ENCODE data around the gene RXRB.

Gene RXRB

DNA sequence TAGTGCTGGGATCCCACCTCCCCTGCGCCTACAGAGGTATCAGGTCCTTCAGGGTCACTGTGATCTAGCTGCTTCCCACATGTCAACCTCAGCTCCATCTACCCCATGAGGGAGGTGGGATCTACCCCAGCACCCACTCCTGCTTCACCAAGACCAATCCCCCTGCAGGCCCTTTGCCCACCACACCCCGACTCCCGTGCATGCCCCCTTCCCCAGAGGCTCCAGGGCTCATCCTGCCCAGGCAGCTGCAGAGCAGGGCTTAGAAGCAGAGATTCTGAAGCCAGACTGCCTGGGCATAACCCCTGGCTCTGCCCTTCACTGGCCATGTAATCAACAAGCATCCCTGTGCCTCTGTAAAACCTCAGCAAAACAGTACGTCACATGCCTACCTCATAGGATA is 25.7 kb downstream of the RXRB start:
- DNase-seq = no peak

DNA sequence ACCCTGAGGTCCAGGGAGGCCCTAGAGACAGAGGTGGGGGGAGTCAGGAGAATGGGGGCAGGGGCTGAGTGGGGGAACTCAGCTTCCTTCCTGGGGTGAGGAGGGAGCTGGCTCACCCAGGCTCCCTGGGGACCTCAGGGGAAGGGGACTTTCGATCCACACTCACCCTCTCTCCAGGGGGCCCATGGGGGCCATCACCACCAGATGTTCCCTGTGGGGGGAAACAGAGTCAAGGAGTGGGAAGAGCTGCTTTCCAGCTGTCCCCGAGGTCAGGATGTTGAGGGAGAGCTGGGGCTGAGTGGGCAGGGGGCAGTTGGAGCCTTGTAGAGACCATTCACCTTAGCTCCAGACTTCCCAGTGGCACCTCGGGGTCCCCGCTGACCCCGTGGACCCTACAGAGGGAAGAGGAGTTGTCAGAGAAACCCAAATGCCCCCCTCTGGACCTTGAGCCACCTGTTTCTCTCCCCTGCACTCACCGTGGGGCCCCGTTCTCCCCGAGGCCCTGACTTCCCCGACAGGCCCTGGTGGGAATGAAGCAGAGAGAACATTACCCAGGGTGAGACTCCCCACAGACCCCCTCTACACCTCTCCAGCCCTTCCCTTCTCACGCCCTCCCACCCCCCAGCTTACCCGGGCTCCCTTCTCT is 26.8 kb downstream of the RXRB start:
- no peak for DNase-seq

DNA sequence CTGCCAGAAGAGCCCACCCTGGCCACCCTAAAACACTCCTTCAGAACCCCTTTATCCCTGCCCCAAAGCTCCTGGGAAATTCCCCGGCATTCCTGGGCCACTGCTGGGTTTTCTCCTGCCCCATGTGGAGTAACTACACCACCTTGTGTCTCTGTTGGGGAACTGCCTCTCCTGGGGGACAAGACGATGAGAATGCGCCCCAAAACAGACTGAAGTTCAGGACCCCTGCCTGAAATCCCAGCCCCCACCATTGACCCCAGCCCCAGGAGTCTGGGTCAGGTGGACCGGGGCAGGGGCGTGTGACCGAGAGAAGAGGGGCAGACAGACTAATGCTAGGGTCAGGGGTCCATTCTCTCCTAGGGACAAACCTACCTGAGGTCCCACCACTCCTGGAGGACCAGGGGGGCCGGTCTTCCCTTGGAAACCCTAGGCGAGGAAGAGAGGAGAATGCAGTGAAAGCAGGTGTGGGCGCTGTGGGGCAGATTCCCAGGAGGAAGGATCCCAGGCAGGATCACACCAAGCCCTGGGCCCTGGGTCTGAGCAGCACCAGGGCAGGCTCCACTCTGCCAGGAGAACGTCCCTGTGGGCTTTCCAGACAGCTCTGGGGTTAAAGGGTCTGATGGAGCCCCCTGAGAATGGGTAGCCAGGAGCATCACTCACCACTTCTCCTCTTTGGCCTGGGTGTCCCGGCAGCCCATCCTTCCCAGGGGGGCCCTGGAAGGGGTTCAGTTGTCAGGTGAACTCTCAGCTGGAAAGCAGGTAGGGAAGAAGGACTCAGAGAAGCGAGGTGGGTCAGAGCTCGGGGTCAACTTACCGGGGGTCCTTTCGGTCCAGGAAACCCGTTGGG is 27.6 kb downstream of the RXRB start:
- peak in 1 of 3 experiments; percentile 10 for DNase-seq

DNA sequence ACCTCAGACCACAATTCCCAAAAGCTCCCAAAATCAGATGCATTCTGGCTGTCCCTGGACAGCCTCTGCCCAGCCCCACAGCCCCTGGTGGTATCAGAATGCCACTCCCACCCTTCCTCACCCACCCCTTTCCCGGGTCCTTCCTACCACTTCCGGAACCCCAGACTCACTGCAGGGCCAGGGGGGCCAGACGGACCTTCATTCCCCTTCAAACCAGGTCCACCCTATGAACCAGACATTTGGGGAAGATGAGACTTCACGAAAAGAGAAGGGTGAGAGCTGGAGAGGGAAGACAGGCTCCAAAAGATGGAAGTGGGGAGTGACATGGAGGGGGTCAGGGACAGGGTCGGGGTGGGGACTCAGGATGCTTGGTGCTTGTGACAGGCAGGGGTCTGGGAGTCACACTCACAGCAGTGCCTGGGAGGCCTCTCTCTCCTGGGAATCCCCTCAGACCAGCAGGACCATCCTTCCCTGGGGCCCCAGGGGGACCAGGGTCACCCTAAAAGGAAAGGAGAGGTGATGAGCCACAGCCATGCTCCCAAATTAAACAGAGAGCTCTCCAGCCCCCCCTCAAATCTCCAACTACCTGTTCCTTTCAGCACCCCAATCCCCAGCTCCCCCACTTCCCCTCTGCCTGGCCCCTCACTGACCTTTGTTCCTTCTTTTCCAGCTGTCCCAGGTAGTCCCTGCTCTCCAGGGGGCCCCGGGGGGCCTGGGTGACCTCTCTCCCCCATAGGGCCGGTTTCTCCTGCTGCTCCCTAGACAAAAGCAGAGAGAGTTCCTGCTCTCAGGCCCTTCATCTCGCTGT is 28.4 kb downstream of the RXRB start:
- DNase-seq = no peak

DNA sequence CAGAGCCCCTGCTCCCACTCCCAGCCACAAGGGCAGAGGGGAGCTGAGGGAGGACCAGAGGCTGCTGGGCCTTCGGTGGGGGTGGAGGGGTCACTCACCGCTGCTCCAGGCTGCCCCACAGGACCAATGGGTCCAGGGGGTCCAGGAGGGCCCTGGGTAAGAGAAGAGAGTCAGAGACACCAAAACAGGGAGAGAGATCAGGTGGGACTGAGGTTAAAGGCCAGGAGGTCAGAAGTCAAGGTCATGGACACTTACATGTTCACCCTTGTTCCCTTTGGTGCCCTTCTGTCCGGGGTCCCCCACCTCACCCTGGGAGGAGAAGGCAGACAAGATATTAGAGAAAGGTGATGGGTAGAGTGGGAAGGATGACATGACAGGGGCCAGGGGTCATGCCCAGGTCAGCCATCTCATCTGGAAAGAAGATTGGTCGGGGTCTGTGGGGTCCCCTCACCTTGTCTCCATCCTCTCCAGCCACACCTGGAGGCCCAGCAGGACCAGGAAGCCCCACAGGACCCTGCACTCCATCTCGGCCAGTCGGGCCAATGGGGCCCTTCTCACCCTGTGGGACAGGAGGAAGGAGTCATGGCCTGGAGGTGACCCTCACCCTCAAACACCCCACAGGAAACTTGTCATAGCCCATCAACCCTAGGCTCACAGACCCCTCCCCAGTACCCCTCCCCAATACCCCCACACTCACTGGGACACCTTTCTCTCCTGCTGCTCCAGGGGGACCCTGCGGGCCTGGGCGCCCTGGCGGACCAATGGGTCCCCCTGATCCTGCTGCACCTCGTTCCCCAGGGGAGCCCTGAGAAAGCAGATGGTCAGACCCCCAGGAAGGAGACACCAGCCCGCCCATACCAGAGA is 29.2 kb downstream of the RXRB start:
- no peak for DNase-seq

DNA sequence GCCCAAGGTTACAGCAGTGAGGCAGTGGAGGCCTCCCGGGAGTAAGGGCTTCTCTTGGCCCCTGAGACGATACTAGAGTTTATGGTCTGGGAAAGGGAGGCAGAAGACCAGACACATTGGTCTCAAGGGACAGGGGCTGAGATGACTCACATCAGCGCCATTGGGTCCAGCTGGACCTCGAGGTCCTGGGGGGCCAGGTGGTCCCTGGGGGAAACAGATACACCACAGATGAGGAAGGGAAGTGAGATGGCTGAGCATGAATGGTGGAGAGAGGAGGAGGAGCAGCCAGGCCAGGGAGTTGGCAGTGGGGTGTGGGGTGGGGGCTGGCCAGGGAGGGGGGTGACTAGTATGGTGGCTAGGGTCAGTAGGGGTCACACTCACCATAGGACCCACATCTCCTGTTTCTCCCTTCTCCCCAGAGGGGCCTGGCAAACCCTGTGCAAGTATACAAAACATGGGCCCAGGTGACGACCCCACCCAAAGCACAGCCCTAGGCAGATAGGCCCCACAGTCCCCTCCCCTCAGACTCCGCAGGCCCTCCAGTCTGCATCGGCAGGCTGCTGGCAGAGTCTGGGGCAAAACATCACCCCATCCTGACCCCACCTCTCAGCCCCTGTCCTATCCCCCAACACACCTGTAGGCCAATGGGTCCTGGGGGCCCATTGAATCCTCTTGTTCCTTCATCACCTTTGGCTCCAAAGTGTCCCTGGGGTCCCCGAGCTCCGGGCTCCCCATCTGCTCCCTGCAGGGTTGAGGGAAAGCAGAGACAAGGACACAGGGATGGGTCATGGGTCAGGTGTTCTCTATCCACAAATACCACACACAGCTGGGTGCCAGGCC is 30.1 kb downstream of the RXRB start:
- DNase-seq = no peak

DNA sequence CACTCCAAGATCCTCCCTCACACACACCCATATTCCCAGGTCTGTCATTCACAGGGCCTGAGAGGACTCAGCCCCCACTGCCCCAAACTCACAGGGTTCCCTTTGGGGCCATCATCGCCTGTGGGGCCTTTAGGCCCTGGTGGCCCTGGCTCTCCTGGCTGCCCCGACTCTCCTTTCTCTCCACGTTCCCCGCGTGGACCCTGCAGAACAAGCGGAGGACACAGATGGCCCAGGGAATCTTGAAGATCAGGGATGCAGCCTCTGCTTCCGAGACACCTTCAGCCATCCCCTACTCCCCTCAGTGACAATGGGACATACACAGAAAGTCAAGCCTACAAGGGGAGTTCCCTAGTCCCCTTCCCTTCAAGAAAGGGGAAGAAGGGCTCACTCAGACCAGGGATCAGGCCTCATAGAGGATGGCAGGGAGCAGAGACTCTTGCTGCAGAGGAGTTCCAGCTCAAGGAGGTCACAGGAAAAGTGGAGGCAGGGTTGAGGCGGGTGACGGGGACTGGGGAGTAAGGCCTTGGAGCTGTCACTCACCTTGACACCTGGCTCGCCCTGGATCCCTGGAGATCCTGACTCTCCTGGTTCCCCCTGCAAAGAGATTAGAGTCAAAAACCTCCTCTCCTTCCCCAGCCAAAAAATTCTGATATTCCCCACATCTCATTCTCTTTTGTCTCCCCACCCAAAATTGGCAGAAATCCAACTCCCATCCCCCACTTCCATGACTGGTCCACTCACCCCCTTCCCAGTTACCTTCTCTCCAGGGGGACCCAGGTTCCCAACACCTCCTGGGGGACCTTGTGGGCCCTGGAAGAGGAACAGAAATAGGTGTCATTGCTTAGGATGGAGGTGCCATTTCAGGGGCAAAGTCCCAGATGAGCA is 30.9 kb downstream of the RXRB start:
- no peak for DNase-seq

DNA sequence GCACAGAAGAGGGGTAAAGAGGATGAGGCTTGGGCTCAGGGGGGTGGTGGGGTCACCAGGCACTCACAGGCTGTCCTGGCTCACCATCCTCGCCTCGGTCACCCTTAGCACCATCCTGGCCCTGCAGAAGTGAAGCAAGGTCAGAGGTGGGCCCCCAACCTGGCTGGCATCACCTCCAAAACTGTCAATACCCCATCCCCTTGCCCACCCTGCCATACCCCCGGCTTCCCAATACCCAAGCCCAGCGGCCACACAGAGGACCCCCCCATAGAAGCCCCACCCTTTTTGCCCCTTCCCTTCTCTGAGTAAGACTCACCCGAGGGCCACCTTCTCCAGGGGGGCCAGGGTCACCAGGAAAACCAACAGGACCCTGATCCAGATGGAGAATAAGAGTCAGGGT is 31.8 kb downstream of the RXRB start:
- DNase-seq = no peak

DNA sequence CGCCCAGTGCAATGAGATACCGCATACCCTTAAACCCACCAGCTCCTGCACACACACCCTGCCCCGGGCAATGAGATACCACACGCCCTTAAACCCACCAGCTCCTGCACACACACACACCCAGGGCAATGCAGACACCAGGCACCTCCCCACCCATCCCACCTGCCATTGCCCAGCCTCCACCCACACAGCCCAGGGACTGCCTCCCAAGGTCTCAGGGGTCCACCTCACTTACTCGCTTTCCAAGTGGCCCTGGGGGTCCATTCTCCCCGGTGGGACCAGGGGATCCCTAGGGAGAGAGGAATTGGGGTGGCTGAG is 32.2 kb downstream of the RXRB start:
- no peak for DNase-seq

DNA sequence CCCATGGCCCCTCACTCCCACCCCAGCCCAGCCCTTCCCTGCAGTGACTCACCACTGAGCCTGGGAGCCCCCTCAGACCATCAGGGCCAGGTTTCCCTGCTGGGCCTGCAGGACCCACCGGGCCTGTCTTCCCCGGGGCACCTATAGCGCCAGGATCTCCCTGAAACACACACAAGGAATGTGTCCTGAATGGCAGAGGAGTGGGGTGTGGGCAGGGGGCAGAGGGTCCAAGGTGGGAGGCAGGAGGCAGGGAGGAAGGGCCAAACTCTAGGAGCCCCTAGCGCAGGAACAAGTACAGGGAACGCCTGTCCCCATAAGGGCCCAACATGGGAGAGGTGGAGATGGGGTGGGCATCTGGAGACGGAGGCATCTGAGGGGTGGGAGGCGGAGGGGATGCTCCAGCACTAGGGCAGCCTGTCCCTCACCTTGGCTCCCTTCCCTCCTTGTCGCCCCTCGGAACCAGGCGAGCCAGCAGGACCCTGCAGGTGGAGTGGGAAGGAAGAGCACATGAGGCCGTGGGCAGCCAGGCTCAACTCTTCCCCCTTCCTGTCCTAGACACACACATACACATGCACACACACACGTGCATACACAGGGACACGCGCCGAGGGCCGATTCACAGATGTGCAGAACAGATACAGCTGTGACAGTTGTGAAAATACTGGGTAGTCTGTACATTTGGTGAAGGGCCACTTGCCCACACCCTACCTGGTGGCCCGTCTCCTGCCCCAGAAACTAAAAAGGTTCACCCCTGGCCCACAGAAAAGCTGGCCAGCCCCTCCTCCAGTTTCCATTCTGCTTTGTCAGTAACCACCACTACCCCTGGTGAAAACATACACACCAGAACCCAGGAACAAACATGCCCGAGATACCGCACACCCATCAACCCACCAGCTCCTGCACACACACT is 32.8 kb downstream of the RXRB start:
- DNase-seq = no peak

DNA sequence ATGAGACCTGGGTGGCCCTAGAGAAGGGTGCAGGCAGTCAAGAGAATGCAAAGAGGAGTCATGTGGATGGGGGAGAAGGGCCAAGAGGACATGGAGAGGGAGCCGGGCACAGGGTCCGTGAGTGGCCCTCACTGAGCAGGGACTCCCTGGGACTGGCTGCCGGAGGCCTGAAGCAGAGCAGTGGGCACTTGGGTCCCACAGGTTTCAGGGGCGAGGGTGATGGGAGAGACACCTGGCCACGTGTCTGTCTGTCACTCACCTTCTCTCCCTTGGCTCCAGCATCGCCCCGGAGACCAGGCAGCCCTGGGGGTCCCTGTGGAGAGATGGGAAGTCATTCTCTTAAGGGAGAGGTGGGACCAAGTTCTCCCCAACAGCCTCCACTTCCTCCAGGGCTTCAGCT is 33.7 kb downstream of the RXRB start:
- DNase-seq = no peak

DNA sequence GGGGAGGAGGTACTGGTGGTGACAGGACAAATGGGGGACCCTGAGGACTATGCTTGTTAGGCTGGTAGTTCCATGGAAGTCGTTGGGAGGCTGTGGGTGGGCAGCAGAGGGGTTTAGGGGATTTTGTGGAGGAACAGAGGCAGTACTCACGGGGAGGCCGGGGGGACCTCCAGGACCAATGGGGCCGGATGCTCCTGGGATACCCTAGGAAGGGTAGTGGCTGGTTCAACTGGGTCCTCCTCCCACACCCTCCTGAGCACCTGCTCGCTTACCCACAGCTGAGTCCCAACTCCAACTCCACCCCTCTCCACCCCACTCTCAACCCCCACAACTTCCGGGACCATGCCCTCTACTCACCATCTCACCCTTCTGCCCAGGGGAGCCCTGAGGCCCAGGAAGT is 34.1 kb downstream of the RXRB start:
- DNase-seq = no peak

DNA sequence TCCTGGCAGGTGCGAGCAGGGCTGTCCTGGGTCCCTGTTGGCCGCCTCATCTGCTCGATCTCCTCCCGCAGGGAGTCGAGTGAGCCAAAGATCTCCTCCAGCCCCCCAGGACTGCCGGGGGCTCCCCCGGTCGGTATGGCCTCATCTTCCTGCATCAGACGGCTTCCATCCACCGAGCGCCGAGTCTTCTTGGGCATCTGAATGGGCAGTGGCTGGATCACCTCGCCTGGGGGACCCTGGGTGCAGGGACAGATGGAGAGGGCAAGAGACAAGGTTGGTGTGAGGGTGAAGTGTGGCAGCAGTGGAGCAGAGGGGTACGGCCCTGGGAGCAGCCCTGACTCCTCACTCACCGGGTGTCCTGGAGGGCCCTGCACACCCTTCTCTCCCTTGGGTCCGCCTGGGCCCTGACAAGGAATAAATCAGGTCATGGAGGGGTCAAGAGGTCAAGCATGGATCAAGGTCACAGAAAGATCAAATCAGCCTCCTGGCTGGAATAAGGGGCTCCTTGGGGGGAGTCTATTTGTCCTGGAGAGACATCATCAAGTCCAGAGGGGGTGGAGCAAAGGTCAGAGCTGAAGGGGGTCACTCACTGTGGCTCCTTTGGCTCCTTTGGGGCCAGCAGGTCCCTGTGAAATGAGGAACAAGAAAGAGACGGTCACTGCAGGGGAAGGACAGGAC is 34.7 kb downstream of the RXRB start:
- no peak for DNase-seq

DNA sequence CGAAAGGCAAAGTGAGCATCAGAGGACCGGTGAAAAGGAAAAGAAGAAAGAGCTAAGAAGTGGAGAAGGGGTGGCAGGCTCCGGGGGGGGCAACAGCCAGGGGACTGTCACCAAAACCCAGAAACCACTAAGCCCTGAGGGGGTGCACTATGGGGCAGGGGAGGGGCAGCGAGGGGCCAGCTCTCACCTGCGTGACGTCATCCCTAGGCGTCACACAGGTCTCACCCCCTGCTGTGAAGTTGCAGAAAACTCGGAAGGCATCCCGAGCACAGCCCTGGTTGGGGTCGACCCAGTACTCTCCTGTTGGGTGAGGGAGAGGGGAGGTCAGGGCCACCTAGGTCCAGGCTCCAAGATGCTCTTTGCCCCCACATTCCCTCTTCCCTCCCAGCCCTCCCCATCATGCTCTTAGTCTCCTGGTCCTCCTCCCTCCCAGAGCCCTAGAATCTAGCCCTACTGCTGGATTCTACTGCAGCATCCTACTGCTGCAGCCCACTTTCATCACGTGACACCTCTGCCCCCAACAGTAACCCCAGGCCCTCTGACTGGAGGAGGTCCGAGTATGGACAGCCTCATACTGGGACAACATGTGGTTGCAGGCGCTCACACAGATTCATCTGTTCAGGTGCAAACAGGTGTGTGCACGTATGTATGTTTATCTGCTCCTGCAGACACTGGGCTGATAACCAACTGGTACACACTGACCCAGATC is 35.6 kb downstream of the RXRB start:
- no peak for DNase-seq

DNA sequence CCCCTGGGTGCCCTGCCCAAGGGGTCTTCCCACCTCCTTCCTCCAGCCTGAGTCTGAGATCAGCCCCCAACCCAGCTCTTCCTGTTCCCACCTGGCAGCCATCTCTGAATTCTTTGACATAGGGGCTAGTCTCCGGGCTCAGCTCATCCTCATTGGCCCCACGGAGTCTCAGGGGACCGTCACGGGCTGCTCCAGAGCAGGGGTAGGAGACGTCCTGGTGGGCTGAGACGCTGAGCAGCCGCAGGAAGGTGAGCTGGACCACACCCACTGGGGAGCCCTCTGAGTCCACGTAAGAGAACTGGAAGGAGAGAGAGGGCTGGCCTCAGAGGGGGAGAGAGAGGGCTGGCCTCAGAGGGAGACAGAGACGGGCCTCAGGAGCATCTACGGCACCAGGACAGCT is 36.3 kb downstream of the RXRB start:
- DNase-seq = no peak

DNA sequence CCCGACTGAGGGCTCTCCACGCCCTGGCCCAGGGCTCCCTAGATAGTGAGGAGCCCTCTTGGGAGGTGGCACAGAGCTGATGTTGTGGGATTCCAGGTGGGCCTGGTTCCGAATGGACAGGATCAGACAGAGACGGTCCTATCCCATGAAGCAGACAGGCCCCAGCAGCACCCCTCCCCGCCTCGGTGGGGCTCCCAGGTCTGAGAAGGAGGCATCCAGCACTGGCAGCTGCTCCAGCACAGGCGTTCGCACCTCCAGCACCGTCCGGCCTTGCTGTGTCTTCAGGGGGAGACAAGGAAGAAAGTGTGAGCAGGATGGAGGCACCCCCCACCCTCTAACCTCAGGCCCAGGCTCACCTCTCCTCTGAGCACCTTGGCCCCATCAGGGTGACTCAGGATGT is 36.9 kb downstream of the RXRB start:
- no peak for DNase-seq

DNA sequence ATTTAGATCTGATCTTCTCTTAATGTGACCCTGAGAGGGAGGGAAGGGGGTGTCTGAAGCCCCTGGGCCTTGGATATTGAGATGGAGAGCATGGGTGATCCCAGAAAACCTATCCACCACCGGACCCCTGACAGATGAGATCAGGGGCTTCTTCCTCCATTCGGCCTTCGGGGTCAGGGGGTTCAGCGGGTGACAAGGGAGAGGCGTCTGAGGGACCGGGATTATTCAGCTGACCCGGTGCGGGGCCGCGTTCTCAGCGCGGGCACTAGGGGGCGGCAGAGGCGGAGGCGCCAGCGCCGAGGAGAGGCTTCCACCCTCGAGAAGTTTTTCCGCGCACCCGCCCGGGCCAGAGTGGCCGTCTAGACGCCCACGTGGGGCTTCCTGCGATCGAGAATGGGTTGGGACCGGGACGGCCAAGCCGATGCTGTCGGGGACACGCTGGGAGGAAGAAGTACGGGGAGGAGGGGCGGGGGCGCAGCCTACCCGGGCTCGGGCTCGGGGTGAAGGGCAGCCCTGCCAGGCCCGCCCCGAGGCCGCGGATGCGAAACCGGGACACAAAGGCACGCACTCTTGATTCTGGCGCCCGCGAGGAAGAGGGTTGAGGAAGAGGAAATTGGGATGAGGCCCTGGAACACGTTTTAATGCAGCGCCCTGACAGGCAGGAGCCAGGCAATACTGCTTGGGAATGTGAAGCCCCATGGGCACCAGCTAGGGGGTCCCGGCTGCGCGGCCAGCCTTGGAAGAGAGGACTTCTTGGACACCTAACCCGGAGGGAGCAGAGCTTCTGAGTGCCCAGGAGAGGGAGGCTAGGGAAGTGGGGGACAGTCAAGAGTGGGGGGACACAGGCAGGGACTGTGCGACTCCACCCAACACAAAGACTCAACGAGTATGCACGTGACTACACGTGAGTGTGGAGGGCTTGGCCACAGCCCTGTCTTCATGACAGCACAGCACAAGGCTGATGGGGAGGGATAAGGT is 38.8 kb downstream of the RXRB start:
- peak; percentile 55 to 62 (median 56) for DNase-seq

Data from NCI-H1417 (cell line).